ENCODE data around the gene DUSP18.
A peak's percentile ranks its signal among the peaks of the same experiment; 100 is the strongest.
"Not testable (repeated sequence)": the region's sequence is repeated elsewhere in the genome, so short reads cannot be mapped to it uniquely, and the experiment has no call there.

DUSP18 gene

GRCh38 chr22:30694640-30695350 is 27.1 kb upstream of the DUSP18 start, which contains the start of gene OSBP2:
OSBP2 (plus strand) TSS chr22:30694874; CDS start chr22:30694910, 36 bp downstream.
- H3K9me3 ChIP-seq (ENCODE audit: control insufficient read depth, insufficient read depth, low read length): no peaks in the 10 kb centered on the region
- no peaks in the 10 kb centered on the region for H3K4me1 ChIP-seq (ENCODE audit: control insufficient read depth, insufficient read depth, low read length)
- H3K4me3 ChIP-seq (ENCODE audit: low read depth, low read length): peak within 1 kb of the TSS; percentile 78
- H3K36me3 ChIP-seq (ENCODE audit: control insufficient read depth, insufficient read depth, low read length): no peaks in the 10 kb centered on the region
- H3K9ac ChIP-seq (ENCODE audit: low read depth, low read length): peak within 1 kb of the TSS; percentile 60
- peaks cover 20% of the 10 kb centered on the region for H3K27me3 ChIP-seq (ENCODE audit: control insufficient read depth, insufficient read depth, low read length)

GRCh38 chr22:30694171-30694639 is 26.5 kb upstream of the DUSP18 start:
- Histone ChIP-seq H3K4me1 (ENCODE audit: control insufficient read depth, insufficient read depth, low read length) (no peaks in the 10 kb centered on the region), H3K27me3 (ENCODE audit: control insufficient read depth, insufficient read depth, low read length) (peaks cover 20% of the 10 kb centered on the region), H3K9ac (ENCODE audit: low read depth, low read length) (peak overlapping the region; percentile 60), H3K9me3 (ENCODE audit: control insufficient read depth, insufficient read depth, low read length) (no peaks in the 10 kb centered on the region), H3K4me3 (ENCODE audit: low read depth, low read length) (peak overlapping the region; percentile 67), H3K36me3 (ENCODE audit: control insufficient read depth, insufficient read depth, low read length) (no peaks in the 10 kb centered on the region)

GRCh38 chr22:30691204-30691603 is 23.5 kb upstream of the DUSP18 start:
- no peak overlapping the region for H3K9ac ChIP-seq (ENCODE audit: low read depth, low read length)
- H3K4me3 ChIP-seq (ENCODE audit: low read depth, low read length): no peak overlapping the region
- H3K36me3 ChIP-seq (ENCODE audit: control insufficient read depth, insufficient read depth, low read length): no peaks in the 10 kb centered on the region
- peaks cover 15% of the 10 kb centered on the region for H3K27me3 ChIP-seq (ENCODE audit: control insufficient read depth, insufficient read depth, low read length)
- H3K9me3 ChIP-seq (ENCODE audit: control insufficient read depth, insufficient read depth, low read length): no peaks in the 10 kb centered on the region
- no peaks in the 10 kb centered on the region for H3K4me1 ChIP-seq (ENCODE audit: control insufficient read depth, insufficient read depth, low read length)

GRCh38 chr22:30689622-30690021 is 21.9 kb upstream of the DUSP18 start:
- Histone ChIP-seq H3K36me3 (ENCODE audit: control insufficient read depth, insufficient read depth, low read length) (no peaks in the 10 kb centered on the region), H3K9ac (ENCODE audit: low read depth, low read length) (no peak overlapping the region), H3K4me1 (ENCODE audit: control insufficient read depth, insufficient read depth, low read length) (no peaks in the 10 kb centered on the region), H3K27me3 (ENCODE audit: control insufficient read depth, insufficient read depth, low read length) (peaks cover 2% of the 10 kb centered on the region), H3K4me3 (ENCODE audit: low read depth, low read length) (no peak overlapping the region), H3K9me3 (ENCODE audit: control insufficient read depth, insufficient read depth, low read length) (no peaks in the 10 kb centered on the region)

- Histone ChIP-seq H3K4me1 (ENCODE audit: control insufficient read depth, insufficient read depth, low read length) (no peaks in the 10 kb centered on the region), H3K9me3 (ENCODE audit: control insufficient read depth, insufficient read depth, low read length) (no peaks in the 10 kb centered on the region), H3K27me3 (ENCODE audit: control insufficient read depth, insufficient read depth, low read length) (no peaks in the 10 kb centered on the region), H3K9ac (ENCODE audit: low read depth, low read length) (no peak overlapping the region), H3K36me3 (ENCODE audit: control insufficient read depth, insufficient read depth, low read length) (no peaks in the 10 kb centered on the region), H3K4me3 (ENCODE audit: low read depth, low read length) (no peak overlapping the region)
These were observed 19.7 kb upstream of the DUSP18 start for GRCh38 chr22:30687358-30687757.

- H3K27me3 ChIP-seq (ENCODE audit: control insufficient read depth, insufficient read depth, low read length): no peaks in the 10 kb centered on the region
- peaks cover 7% of the 10 kb centered on the region for H3K4me1 ChIP-seq (ENCODE audit: control insufficient read depth, insufficient read depth, low read length)
- no peak overlapping the region for H3K4me3 ChIP-seq (ENCODE audit: low read depth, low read length)
- H3K9me3 ChIP-seq (ENCODE audit: control insufficient read depth, insufficient read depth, low read length): no peaks in the 10 kb centered on the region
- no peak overlapping the region for H3K9ac ChIP-seq (ENCODE audit: low read depth, low read length)
- H3K36me3 ChIP-seq (ENCODE audit: control insufficient read depth, insufficient read depth, low read length): no peaks in the 10 kb centered on the region
These were observed 17.5 kb upstream of the DUSP18 start for GRCh38 chr22:30685178-30685577.

- Histone ChIP-seq H3K9ac (ENCODE audit: low read depth, low read length) (no peak overlapping the region), H3K27me3 (ENCODE audit: control insufficient read depth, insufficient read depth, low read length) (no peaks in the 10 kb centered on the region), H3K4me3 (ENCODE audit: low read depth, low read length) (no peak overlapping the region), H3K36me3 (ENCODE audit: control insufficient read depth, insufficient read depth, low read length) (no peaks in the 10 kb centered on the region), H3K9me3 (ENCODE audit: control insufficient read depth, insufficient read depth, low read length) (no peaks in the 10 kb centered on the region), H3K4me1 (ENCODE audit: control insufficient read depth, insufficient read depth, low read length) (peaks cover 7% of the 10 kb centered on the region)
These were observed 14.2 kb upstream of the DUSP18 start for GRCh38 chr22:30681831-30682230.

- Histone ChIP-seq H3K9me3 (ENCODE audit: control insufficient read depth, insufficient read depth, low read length) (no peaks in the 10 kb centered on the region), H3K4me1 (ENCODE audit: control insufficient read depth, insufficient read depth, low read length) (peaks cover 7% of the 10 kb centered on the region), H3K27me3 (ENCODE audit: control insufficient read depth, insufficient read depth, low read length) (no peaks in the 10 kb centered on the region), H3K36me3 (ENCODE audit: control insufficient read depth, insufficient read depth, low read length) (no peaks in the 10 kb centered on the region), H3K9ac (ENCODE audit: low read depth, low read length) (no peak overlapping the region), H3K4me3 (ENCODE audit: low read depth, low read length) (no peak overlapping the region)
These were observed 13.5 kb upstream of the DUSP18 start for GRCh38 chr22:30680991-30681770.

- H3K27me3 ChIP-seq (ENCODE audit: control insufficient read depth, insufficient read depth, low read length); H3K9me3 ChIP-seq (ENCODE audit: control insufficient read depth, insufficient read depth, low read length); H3K4me3 ChIP-seq (ENCODE audit: low read depth, low read length); H3K4me1 ChIP-seq (ENCODE audit: control insufficient read depth, insufficient read depth, low read length); H3K9ac ChIP-seq (ENCODE audit: low read depth, low read length); H3K36me3 ChIP-seq (ENCODE audit: control insufficient read depth, insufficient read depth, low read length): not testable (repeated sequence)
These were observed 12.4 kb upstream of the DUSP18 start for GRCh38 chr22:30679895-30680690.

GRCh38 chr22:30676565-30676964 is 8.9 kb upstream of the DUSP18 start:
- H3K4me3 ChIP-seq (ENCODE audit: low read depth, low read length); H3K9ac ChIP-seq (ENCODE audit: low read depth, low read length); H3K27me3 ChIP-seq (ENCODE audit: control insufficient read depth, insufficient read depth, low read length); H3K4me1 ChIP-seq (ENCODE audit: control insufficient read depth, insufficient read depth, low read length); H3K36me3 ChIP-seq (ENCODE audit: control insufficient read depth, insufficient read depth, low read length); H3K9me3 ChIP-seq (ENCODE audit: control insufficient read depth, insufficient read depth, low read length): not testable (repeated sequence)

- Histone ChIP-seq H3K4me3 (ENCODE audit: low read depth, low read length) (no peak overlapping the region), H3K4me1 (ENCODE audit: control insufficient read depth, insufficient read depth, low read length) (no peaks in the 10 kb centered on the region), H3K27me3 (ENCODE audit: control insufficient read depth, insufficient read depth, low read length) (no peaks in the 10 kb centered on the region), H3K36me3 (ENCODE audit: control insufficient read depth, insufficient read depth, low read length) (no peaks in the 10 kb centered on the region), H3K9me3 (ENCODE audit: control insufficient read depth, insufficient read depth, low read length) (no peaks in the 10 kb centered on the region), H3K9ac (ENCODE audit: low read depth, low read length) (no peak overlapping the region)
These were observed 7.8 kb upstream of the DUSP18 start for GRCh38 chr22:30675436-30675835.

Data from iPS-15b (cell line).